HFF-Myc (cell line): Measurements from ENCODE around the gene SV2C.

Source experiments
- DNase-seq: peaks from one replicate; pipeline ENCODE4 v3.0.0-alpha.2; 2011; ENCODE audit warnings: low read depth; ENCODE audit errors: extremely low read depth
- H3K4me3 ChIP-seq: replicated peaks from 2 replicates; pipeline ENCODE4 v1.5.1; 2011; ENCODE audit warnings: low read depth, mild to moderate bottlenecking, control low read depth, low read length
- CTCF ChIP-seq: IDR thresholded peaks from 2 replicates; pipeline ENCODE4 v1.5.1; 2012; ENCODE audit warnings: mild to moderate bottlenecking, low read depth, low read length, control low read depth; ENCODE audit errors: missing control alignments

SV2C gene

DNA sequence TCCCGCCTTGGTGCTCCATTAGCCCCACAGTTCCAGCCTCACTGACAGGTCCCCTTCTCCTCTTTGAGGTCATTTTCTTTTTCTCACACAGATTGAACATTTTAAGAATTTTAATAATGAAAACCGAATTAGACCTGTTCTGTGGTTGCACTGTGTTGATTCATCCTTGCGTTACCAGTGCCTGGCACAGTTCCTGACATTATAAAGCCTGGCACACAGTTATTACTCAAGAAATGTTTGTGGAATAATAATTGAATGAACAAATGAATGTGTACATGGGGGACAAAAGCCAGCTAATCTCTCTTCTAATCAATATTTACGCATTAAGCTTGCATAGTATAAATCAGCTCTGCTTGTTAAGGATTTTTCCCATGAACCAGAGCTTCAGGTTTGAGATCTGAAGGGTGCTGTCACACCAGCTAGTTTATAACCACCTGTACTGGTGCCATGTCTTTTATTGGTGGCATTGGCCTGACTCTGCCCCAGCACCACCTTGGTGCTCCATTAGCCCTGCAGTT is 80.0 kb downstream of the SV2C start:
- H3K4me3 ChIP-seq, result no peak overlapping the region
- no peak for DNase-seq
- no peak for TF ChIP-seq CTCF

DNA sequence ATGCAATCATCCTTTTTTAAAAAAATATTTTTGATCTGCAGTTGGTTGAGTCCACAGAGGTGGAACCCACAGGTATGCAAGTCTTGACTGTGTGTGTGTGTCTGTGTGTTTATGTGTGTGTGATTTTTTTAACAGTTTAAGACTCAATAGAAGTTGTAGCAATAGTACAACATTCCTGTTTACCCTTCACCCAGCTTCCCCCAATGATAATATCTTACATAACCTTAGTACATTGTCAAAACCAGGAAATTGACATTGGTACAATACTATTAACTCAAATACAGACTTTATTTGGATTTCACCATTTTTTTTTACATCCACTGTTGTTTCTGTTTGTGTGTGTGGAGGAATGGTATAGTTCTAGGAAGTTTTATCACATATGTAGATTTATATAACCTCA is 81.8 kb downstream of the SV2C start:
- no peak for TF ChIP-seq CTCF

DNA sequence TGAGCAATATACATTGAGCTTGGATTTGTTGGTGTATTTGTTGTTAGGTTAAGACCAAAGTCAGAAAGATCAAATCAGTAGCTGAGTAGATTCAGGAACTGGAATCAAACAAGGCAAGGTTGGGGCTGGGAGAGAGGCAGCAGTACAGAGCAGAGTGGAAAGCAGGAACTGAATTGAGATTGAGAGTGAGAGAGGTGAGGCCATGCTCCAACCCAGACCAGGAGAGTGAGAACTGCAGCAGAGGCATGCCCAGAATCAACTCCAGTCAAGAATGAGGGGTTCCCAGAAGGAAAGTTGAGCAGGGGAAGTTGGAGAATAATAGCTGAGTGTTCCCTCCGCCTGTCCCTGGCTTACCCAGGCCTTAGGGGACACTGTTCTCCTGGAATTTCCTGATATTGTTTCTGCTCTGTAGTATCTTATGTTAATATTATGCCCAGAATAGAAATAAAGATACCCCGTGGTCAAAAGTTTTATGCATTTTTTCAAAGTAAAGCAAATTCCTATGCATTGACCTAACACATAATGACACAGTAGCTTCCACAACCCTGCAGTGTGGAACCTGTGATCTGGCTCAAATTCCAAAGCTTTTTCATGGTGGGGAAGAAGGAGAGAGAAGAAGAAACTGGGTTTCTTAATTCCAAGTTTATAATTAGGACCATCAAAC is 82.7 kb downstream of the SV2C start:
- DNase-seq, result no peak
- H3K4me3 ChIP-seq, result no peak overlapping the region
- no peak for TF ChIP-seq CTCF

More for the DNA sequence above, 81.8 kb downstream of the SV2C start:
- no peak for DNase-seq
- no peak overlapping the region for H3K4me3 ChIP-seq

DNA sequence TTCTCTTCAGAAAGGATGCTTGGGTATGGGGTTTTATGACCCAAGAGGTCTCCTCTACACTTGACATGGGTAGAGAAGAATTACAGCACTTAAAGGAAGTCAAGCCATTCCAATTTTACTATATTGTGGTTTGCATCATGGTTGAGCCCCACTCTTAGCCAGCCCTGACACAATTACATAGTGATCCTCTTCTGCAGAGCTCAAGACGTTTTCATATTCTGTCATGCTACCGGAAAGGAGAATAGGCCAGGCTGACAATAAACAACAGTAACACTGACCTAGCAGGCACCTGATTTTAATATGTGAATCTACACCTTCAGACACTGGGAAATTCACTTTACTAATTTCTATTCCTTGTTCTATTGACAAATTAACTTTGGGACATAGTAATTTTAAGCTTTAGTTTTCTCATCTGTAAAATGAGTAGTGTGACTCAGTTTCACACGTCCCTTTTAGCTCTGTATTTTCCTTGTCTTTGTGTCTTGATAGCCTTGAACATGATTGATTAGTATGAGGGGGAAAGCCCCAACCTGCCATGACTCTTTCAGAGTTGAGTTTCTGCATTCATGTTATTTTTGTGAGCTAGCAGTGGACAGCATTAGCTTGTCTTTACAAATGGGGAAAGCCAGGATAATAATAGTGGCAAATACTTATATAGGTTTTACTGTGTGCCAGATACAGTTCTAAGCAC is 83.8 kb downstream of the SV2C start:
- TF ChIP-seq CTCF, result no peak
- DNase-seq, result no peak
- no peak overlapping the region for H3K4me3 ChIP-seq

- no peak for TF ChIP-seq CTCF
Measured at GRCh38 chr5:76169146-76169905, 86.1 kb downstream of the SV2C start.

GRCh38 chr5:76174101-76174500 is 90.9 kb downstream of the SV2C start:
- no peak overlapping the region for H3K4me3 ChIP-seq
- no peak for DNase-seq
- no peak for TF ChIP-seq CTCF

More at GRCh38 chr5:76169146-76169905, 86.1 kb downstream of the SV2C start:
- H3K4me3 ChIP-seq, result no peak overlapping the region
- DNase-seq, result no peak
